Measurements from ENCODE around the gene RMDN3.

The RMDN3 gene

DNA sequence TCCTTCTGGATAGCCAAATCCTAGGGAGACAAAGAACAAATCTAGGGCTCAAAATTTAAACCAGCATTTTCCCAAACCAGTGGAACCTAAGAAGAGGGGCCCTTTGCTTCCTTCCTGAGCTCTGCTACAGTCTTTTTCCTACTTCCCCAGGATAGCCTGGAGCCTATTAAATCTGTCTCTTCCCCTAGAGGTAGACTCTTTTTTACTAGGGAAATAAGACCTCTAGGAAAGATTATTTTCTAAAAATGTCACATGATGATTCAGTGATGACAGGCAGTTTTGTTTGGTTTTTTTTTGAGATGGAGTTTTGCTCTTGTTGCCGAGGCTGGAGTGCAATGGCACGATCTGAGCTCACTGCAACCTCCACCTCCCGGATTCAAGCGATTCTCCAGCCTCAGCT, 18.5 kb downstream of the RMDN3 start:
- WGBS (ENCODE audit: extremely low coverage, insufficient coverage, insufficient read length), result no CpG with 5 or more reads among the region's 4 CpGs
- H3K14ac ChIP-seq (ENCODE audit: low read length), result no peak overlapping the region

DNA sequence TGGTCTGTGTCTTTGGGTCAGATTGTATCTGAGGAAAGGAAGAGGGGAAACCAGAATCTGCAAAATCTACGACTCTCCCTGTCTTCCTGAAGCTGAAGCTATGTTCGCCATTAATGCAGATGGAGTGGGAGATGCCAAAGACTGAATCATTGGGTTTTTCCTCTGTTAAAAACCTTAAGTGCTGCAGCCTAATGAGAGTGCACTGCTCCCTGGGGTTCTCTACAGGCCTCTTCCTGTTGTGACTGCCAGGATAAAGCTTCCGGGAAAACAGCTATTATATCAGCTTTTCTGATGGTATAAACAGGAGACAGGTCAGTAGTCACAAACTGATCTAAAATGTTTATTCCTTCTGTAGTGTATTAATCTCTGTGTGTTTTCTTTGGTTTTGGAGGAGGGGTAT, 24.0 kb downstream of the RMDN3 start:
- no peak overlapping the region for H2BK5ac ChIP-seq (ENCODE audit: low read depth, low read length, poor library complexity)
- no peak overlapping the region for H2BK12ac ChIP-seq (ENCODE audit: low read length)
- H2AK5ac ChIP-seq (ENCODE audit: low read length), result no peak overlapping the region
- H4K8ac ChIP-seq (ENCODE audit: low read depth, low read length), result no peak overlapping the region
- DNase-seq, result no peak
- no peaks in the 10 kb centered on the region for H3K79me1 ChIP-seq (ENCODE audit: low read length)
- no peak overlapping the region for H3K4me2 ChIP-seq (ENCODE audit: low read length)
- H4K12ac ChIP-seq (ENCODE audit: low read depth, low read length), result no peak overlapping the region
- no peaks in the 10 kb centered on the region for H3K9me3 ChIP-seq (ENCODE audit: insufficient read depth, low read depth, low read length)
- H4K91ac ChIP-seq (ENCODE audit: low read depth, low read length), result no peak overlapping the region
- no peaks in the 10 kb centered on the region for H3K27me3 ChIP-seq (ENCODE audit: insufficient read depth, low read length)
- H3K4ac ChIP-seq (ENCODE audit: low read depth, low read length), result no peak overlapping the region
- H3K4me3 ChIP-seq (ENCODE audit: low read depth, low read length), result no peak overlapping the region
- H3K4me1 ChIP-seq (ENCODE audit: control insufficient read depth in 1 of 2, insufficient read depth in 2 of 2, low read length in 2 of 2), result no peaks in the 10 kb centered on the region
- H3K79me2 ChIP-seq (ENCODE audit: control insufficient read depth, insufficient read depth, low read length, poor library complexity), result no peaks in the 10 kb centered on the region
- no peak overlapping the region for H3K27ac ChIP-seq (ENCODE audit: low read depth, low read length)
- no peak overlapping the region for H2AFZ ChIP-seq (ENCODE audit: insufficient read depth, low read length, poor library complexity)
- H3K18ac ChIP-seq (ENCODE audit: low read length), result no peak overlapping the region
- H3K9ac ChIP-seq (ENCODE audit: low read length), result no peak overlapping the region
- no peak overlapping the region for H3K14ac ChIP-seq (ENCODE audit: low read length)
- H2BK120ac ChIP-seq (ENCODE audit: insufficient read depth, low read length, poor library complexity), result no peak overlapping the region
- WGBS (ENCODE audit: extremely low coverage, insufficient coverage, insufficient read length), result no CpG with 5 or more reads among the region's 3 CpGs
- H3K36me3 ChIP-seq (ENCODE audit: control insufficient read depth in 1 of 2, insufficient read depth in 2 of 2, low read length in 2 of 2), result peaks cover 24 to 35% of the 10 kb centered on the region in 2 experiments
- no peak overlapping the region for H3K23ac ChIP-seq (ENCODE audit: low read length)

More for the DNA sequence above, 18.5 kb downstream of the RMDN3 start:
- no peaks in the 10 kb centered on the region for H3K79me1 ChIP-seq (ENCODE audit: low read length)
- H2BK5ac ChIP-seq (ENCODE audit: low read depth, low read length, poor library complexity), result no peak overlapping the region
- H4K8ac ChIP-seq (ENCODE audit: low read depth, low read length), result no peak overlapping the region
- no peak overlapping the region for H2BK12ac ChIP-seq (ENCODE audit: low read length)
- no peak overlapping the region for H3K4ac ChIP-seq (ENCODE audit: low read depth, low read length)
- no peak overlapping the region for H2AK5ac ChIP-seq (ENCODE audit: low read length)
- H3K36me3 ChIP-seq (ENCODE audit: control insufficient read depth in 1 of 2, insufficient read depth in 2 of 2, low read length in 2 of 2), result peaks cover 33 to 61% of the 10 kb centered on the region in 2 experiments
- no peak overlapping the region for H2BK120ac ChIP-seq (ENCODE audit: insufficient read depth, low read length, poor library complexity)
- H3K79me2 ChIP-seq (ENCODE audit: control insufficient read depth, insufficient read depth, low read length, poor library complexity), result no peaks in the 10 kb centered on the region
- DNase-seq, result no peak
- H3K9me3 ChIP-seq (ENCODE audit: insufficient read depth, low read depth, low read length), result no peaks in the 10 kb centered on the region
- no peak overlapping the region for H3K9ac ChIP-seq (ENCODE audit: low read length)
- no peaks in the 10 kb centered on the region for H3K27me3 ChIP-seq (ENCODE audit: insufficient read depth, low read length)
- no peak overlapping the region for H4K12ac ChIP-seq (ENCODE audit: low read depth, low read length)
- H3K4me1 ChIP-seq (ENCODE audit: control insufficient read depth in 1 of 2, insufficient read depth in 2 of 2, low read length in 2 of 2), result no peaks in the 10 kb centered on the region
- no peak overlapping the region for H3K18ac ChIP-seq (ENCODE audit: low read length)
- H3K4me3 ChIP-seq (ENCODE audit: low read depth, low read length), result no peak overlapping the region
- no peak overlapping the region for H3K23ac ChIP-seq (ENCODE audit: low read length)
- H4K91ac ChIP-seq (ENCODE audit: low read depth, low read length), result no peak overlapping the region
- H3K4me2 ChIP-seq (ENCODE audit: low read length), result no peak overlapping the region
- H3K27ac ChIP-seq (ENCODE audit: low read depth, low read length), result no peak overlapping the region
- H2AFZ ChIP-seq (ENCODE audit: insufficient read depth, low read length, poor library complexity), result no peak overlapping the region

GRCh38 chr15:40723919-40724318, 31.1 kb downstream of the RMDN3 start:
- Histone ChIP-seq H2BK12ac (ENCODE audit: low read length) (no peak overlapping the region), H4K91ac (ENCODE audit: low read depth, low read length) (no peak overlapping the region), H3K4me1 (ENCODE audit: control insufficient read depth in 1 of 2, insufficient read depth in 2 of 2, low read length in 2 of 2) (no peaks in the 10 kb centered on the region), H2BK5ac (ENCODE audit: low read depth, low read length, poor library complexity) (no peak overlapping the region), H4K8ac (ENCODE audit: low read depth, low read length) (no peak overlapping the region), H3K14ac (ENCODE audit: low read length) (no peak overlapping the region), H2AFZ (ENCODE audit: insufficient read depth, low read length, poor library complexity) (no peak overlapping the region), H3K9me3 (ENCODE audit: insufficient read depth, low read depth, low read length) (no peaks in the 10 kb centered on the region), H3K79me1 (ENCODE audit: low read length) (no peaks in the 10 kb centered on the region), H2AK5ac (ENCODE audit: low read length) (no peak overlapping the region), H3K4ac (ENCODE audit: low read depth, low read length) (no peak overlapping the region), H3K18ac (ENCODE audit: low read length) (no peak overlapping the region), H3K23ac (ENCODE audit: low read length) (no peak overlapping the region), H3K27me3 (ENCODE audit: insufficient read depth, low read length) (no peaks in the 10 kb centered on the region), H4K12ac (ENCODE audit: low read depth, low read length) (no peak overlapping the region), H3K4me2 (ENCODE audit: low read length) (no peak overlapping the region), H3K4me3 (ENCODE audit: low read depth, low read length) (no peak overlapping the region), H3K27ac (ENCODE audit: low read depth, low read length) (no peak overlapping the region), H2BK120ac (ENCODE audit: insufficient read depth, low read length, poor library complexity) (no peak overlapping the region), H3K36me3 (ENCODE audit: control insufficient read depth in 1 of 2, insufficient read depth in 2 of 2, low read length in 2 of 2) (peaks cover 15 to 19% of the 10 kb centered on the region in 2 experiments), H3K9ac (ENCODE audit: low read length) (no peak overlapping the region), H3K79me2 (ENCODE audit: control insufficient read depth, insufficient read depth, low read length, poor library complexity) (no peaks in the 10 kb centered on the region)
- WGBS (ENCODE audit: extremely low coverage, insufficient coverage, insufficient read length), result no CpG with 5 or more reads among the region's 2 CpGs
- DNase-seq, result no peak

DNA sequence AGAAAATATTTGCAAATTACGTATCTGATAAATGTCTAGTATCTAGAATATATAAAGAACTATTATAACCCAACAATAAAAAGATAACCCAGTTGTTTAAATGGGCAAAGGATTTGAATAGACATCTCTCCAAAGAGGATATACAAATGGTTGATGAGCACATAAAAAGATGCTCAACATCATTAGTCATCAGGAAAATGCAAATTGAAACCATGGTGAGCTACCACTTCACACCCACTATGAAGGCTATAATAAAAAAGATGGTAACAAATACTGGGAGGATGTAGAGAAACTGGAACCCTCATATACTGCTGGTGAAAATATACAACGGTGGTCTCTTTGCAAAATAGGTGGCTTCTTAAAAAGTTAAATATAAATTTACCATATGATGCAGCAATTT, 32.1 kb downstream of the RMDN3 start:
- Histone ChIP-seq H4K8ac (ENCODE audit: low read depth, low read length) (no peak overlapping the region), H3K14ac (ENCODE audit: low read length) (no peak overlapping the region), H2AFZ (ENCODE audit: insufficient read depth, low read length, poor library complexity) (no peak overlapping the region), H3K27me3 (ENCODE audit: insufficient read depth, low read length) (no peaks in the 10 kb centered on the region), H3K79me2 (ENCODE audit: control insufficient read depth, insufficient read depth, low read length, poor library complexity) (no peaks in the 10 kb centered on the region), H3K18ac (ENCODE audit: low read length) (no peak overlapping the region), H3K79me1 (ENCODE audit: low read length) (no peaks in the 10 kb centered on the region), H3K4me1 (ENCODE audit: control insufficient read depth in 1 of 2, insufficient read depth in 2 of 2, low read length in 2 of 2) (no peaks in the 10 kb centered on the region), H3K9me3 (ENCODE audit: insufficient read depth, low read depth, low read length) (no peaks in the 10 kb centered on the region), H3K9ac (ENCODE audit: low read length) (no peak overlapping the region), H2BK12ac (ENCODE audit: low read length) (no peak overlapping the region), H4K91ac (ENCODE audit: low read depth, low read length) (no peak overlapping the region), H3K4me2 (ENCODE audit: low read length) (no peak overlapping the region), H2BK5ac (ENCODE audit: low read depth, low read length, poor library complexity) (no peak overlapping the region), H3K27ac (ENCODE audit: low read depth, low read length) (no peak overlapping the region), H4K12ac (ENCODE audit: low read depth, low read length) (no peak overlapping the region), H3K4ac (ENCODE audit: low read depth, low read length) (no peak overlapping the region), H3K23ac (ENCODE audit: low read length) (no peak overlapping the region), H3K36me3 (ENCODE audit: control insufficient read depth in 1 of 2, insufficient read depth in 2 of 2, low read length in 2 of 2) (peaks cover 15 to 23% of the 10 kb centered on the region in 2 experiments), H2BK120ac (ENCODE audit: insufficient read depth, low read length, poor library complexity) (no peak overlapping the region), H2AK5ac (ENCODE audit: low read length) (no peak overlapping the region), H3K4me3 (ENCODE audit: low read depth, low read length) (no peak overlapping the region)
- no peak for DNase-seq
- no CpG with 5 or more reads among the region's 2 CpGs for WGBS (ENCODE audit: extremely low coverage, insufficient coverage, insufficient read length)

All from trophoblast cell (in vitro differentiated cells and primary cell).